DMS53 (cell line): ENCODE data around the gene RARG.
"Not testable (repeated sequence)": the region's sequence is repeated elsewhere in the genome, so short reads cannot be mapped to it uniquely, and the experiment has no call there.

Experiments used
- DNase-seq: peaks from one replicate; lab custom pipeline; 2025; lab: John Stamatoyannopoulos, UW

RARG gene

DNA sequence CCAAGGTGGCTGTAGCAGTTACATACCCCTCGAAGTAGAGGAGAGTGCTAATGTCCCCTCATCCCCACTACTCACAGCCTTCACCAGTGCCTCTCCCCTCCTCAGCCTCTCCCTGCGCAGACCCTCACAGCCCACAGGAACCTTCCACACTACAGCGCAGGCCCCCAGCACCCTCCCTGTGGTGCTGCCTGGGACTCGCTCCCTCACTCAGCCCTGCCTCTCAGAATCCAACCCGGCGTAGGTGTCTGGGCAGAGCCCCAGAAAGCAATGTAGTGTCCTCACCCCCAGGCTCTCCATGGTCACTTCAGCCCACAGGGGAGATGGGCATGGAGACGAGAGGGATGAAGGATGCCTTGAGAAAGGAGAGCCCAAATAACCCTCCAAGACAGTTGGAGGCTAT, 62.4 kb downstream of the RARG start:
- no peak for DNase-seq

DNA sequence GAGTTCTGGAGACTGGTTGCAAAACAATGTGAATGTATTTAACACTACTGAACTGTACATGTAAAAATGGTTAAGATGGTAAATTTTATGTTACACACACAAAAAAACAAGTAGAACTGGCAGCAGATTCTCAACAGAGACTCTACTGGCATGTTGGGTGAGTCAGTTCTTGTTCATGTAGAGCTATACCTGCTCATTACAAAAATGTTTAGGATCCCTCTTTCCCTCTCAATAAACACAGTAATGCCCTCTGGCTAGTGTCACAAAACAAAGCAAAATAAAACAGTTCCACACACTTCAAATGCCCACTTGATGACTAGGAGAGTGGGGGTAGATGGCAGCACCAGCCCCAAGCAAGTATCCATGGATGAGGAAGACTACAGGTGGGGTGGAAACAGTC, 65.2 kb downstream of the RARG start:
- no peak for DNase-seq

DNA sequence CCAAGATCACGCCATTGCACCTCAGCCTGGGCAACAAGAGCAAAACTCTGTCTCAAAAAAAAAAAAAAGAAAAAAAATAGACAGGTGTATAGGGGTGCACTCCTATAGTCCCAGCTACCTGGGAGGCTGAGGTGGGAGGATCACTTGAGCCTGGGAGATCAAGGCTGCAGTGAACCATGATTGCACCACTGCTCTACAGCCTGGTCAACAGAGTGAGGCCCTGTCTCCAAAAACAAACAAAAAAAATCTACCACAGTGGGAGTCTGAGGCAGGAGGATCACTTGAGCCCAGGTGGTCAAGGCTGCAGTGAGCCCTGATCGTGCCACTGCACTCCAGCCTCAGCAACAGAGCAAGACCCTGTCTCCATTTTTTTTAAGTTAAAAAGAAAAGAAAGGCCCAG, 69.0 kb downstream of the RARG start:
- not testable (repeated sequence) for DNase-seq

DNA sequence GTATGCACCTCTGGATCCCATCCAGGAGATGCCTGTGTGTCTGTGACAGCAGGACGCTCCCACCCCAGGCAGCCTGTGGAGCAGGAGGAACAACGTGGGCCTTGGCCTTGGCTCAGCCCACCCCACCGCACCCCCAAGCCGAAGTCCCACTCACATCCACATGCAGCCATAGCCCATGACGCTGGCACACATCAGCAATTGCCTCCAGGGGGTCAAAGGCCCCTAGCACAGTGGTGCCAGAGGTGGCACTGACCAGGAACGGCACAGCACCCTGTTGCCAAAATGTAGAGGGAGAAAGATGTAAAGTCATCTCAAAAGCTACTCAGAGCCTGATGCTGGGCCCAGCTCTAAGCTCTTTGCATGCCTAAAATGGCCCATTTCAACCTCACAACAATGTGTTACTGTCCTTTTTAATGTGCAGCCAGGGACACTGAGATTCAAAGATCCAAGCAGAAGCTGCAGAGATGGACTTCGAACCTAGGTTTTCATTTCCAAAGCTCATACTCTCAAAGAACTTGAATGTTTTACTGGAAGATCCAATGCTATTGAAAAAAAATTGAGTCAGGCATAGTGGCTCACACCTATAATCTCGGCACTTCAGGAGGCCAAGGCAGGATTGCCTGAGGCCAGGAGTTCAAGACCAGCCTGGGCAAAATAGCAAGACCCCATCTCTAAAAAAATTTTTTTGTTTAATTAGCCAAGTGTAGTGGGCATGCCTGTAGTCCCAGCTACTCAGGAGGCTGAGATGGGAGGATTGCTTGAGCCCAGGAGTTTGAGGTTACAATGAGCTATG, 70.7 kb downstream of the RARG start:
- no peak for DNase-seq

DNA sequence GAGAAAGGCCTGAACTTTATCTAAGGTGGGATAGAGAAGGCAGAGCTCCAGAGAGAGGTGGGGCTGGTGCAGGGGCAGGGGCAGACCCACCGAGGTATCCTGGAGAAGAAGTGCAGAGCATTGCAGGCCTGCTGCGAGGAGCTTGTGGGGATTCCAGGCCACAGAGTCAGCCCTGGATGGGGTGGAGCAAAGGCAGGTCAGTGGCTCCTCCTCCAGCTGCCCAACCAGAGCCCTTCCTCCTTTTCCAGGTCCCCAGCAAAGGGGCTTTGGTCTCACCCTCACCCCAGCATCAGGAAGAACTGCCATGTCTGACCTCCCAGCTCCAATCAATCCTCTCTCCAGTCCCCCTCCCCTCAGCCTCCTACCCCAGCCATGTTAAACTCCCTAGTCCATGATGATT, 71.3 kb downstream of the RARG start:
- no peak for DNase-seq
